ENCODE results near the gene MRPL32.
A peak's percentile ranks its signal among the peaks of the same experiment; 100 is the strongest.

Gene MRPL32

GRCh38 chr7:42961170-42961569, 29.0 kb downstream of the MRPL32 start:
- H3K4me1 ChIP-seq (ENCODE audit: control insufficient read depth in 2 of 2, insufficient read depth in 2 of 2, low read length in 2 of 2), result no peaks in the 10 kb centered on the region
- no peak overlapping the region for H3K27ac ChIP-seq (ENCODE audit: low read depth in 2 of 2, low read length in 2 of 2)
- H3K9ac ChIP-seq (ENCODE audit: low read depth in 1 of 2, low read length in 2 of 2), result no peak overlapping the region
- H3K27me3 ChIP-seq (ENCODE audit: control insufficient read depth in 2 of 2, insufficient read depth in 2 of 2, low read length in 2 of 2), result no peaks in the 10 kb centered on the region
- H3K4me3 ChIP-seq (ENCODE audit: low read length in 2 of 2), result no peak overlapping the region
- no peaks in the 10 kb centered on the region for H3K36me3 ChIP-seq (ENCODE audit: control insufficient read depth in 2 of 2, insufficient read depth in 2 of 2, low read length in 2 of 2)
- no peaks in the 10 kb centered on the region for H3K9me3 ChIP-seq (ENCODE audit: control insufficient read depth in 2 of 2, low read length in 2 of 2)

GRCh38 chr7:42964293-42964692, 32.1 kb downstream of the MRPL32 start:
- Histone ChIP-seq H3K9ac (ENCODE audit: low read depth in 1 of 2, low read length in 2 of 2) (no peak overlapping the region), H3K4me1 (ENCODE audit: control insufficient read depth in 2 of 2, insufficient read depth in 2 of 2, low read length in 2 of 2) (no peaks in the 10 kb centered on the region), H3K9me3 (ENCODE audit: control insufficient read depth in 2 of 2, low read length in 2 of 2) (no peaks in the 10 kb centered on the region), H3K36me3 (ENCODE audit: control insufficient read depth in 2 of 2, insufficient read depth in 2 of 2, low read length in 2 of 2) (no peaks in the 10 kb centered on the region), H3K4me3 (ENCODE audit: low read length in 2 of 2) (no peak overlapping the region), H3K27ac (ENCODE audit: low read depth in 2 of 2, low read length in 2 of 2) (no peak overlapping the region), H3K27me3 (ENCODE audit: control insufficient read depth in 2 of 2, insufficient read depth in 2 of 2, low read length in 2 of 2) (no peaks in the 10 kb centered on the region)

DNA sequence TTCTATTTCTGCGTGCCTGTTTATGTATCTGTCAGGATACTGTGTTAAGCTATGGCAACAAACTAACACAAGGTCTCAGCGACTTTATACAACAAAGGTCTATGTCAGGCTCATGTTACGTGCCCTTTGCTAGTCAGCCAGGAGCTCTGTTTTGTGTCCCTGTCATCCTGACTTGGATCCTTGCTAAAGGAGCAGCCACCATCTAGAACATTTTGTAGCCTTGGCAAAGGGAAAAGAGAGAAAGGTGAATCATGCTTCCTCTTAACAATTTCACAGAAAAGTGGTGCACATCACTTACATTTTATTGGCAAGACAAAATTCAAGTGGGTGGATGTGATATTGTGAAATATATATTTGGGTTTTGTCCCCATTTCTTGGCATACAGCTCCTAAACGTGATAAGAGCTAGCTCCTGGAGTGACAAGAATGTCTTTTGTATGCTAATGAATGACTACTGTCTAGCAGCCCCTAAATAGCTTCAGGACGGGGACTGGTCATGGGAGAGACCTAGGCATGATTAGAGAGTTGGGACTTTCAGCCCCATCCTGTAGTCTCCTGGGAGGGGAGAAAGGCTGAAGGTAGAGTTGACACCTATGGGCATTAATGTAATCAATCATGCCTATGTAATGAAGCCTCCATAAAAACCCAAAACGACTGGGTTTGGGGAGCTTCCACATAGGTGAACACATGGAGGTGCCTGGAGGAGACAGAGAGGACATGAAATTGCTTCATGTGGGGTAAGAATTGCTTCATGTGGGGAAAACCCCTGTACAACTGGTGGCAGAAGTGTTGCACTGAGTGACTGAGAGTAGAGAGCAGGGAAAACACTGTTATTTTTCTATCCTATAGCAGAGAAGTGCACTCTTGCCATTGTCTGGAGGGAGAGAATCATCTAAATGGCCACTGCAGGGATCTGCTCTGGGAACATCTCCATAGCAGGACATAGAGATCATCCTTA, 33.0 kb downstream of the MRPL32 start:
- Histone ChIP-seq H3K4me1 (ENCODE audit: control insufficient read depth in 2 of 2, insufficient read depth in 2 of 2, low read length in 2 of 2) (no peaks in the 10 kb centered on the region), H3K9ac (ENCODE audit: low read depth in 1 of 2, low read length in 2 of 2) (no peak overlapping the region), H3K9me3 (ENCODE audit: control insufficient read depth in 2 of 2, low read length in 2 of 2) (no peaks in the 10 kb centered on the region), H3K27ac (ENCODE audit: low read depth in 2 of 2, low read length in 2 of 2) (no peak overlapping the region), H3K4me3 (ENCODE audit: low read length in 2 of 2) (no peak overlapping the region), H3K36me3 (ENCODE audit: control insufficient read depth in 2 of 2, insufficient read depth in 2 of 2, low read length in 2 of 2) (no peaks in the 10 kb centered on the region), H3K27me3 (ENCODE audit: control insufficient read depth in 2 of 2, insufficient read depth in 2 of 2, low read length in 2 of 2) (no peaks in the 10 kb centered on the region)

DNA sequence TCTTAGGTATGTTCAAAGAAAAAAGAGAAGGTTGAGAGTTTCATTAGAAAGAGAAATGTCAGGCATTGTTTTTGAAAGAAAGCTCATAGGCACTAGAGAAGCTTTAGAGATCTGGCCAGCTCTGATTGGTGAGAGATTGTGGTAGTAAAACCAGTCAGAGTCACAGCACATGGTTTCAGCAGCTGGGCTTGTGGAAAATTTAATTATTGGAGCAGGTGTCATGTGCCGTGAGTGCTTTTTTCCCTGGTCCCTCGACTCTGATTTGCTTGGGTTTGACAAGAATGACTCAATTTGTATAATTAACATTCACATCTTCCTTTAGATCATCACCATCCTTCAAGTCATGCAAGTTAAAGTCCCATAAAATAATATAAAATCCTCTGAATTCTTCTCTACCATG, 35.2 kb downstream of the MRPL32 start:
- Histone ChIP-seq H3K4me3 (ENCODE audit: low read length in 2 of 2) (no peak overlapping the region), H3K4me1 (ENCODE audit: control insufficient read depth in 2 of 2, insufficient read depth in 2 of 2, low read length in 2 of 2) (no peaks in the 10 kb centered on the region), H3K27ac (ENCODE audit: low read depth in 2 of 2, low read length in 2 of 2) (no peak overlapping the region), H3K36me3 (ENCODE audit: control insufficient read depth in 2 of 2, insufficient read depth in 2 of 2, low read length in 2 of 2) (no peaks in the 10 kb centered on the region), H3K27me3 (ENCODE audit: control insufficient read depth in 2 of 2, insufficient read depth in 2 of 2, low read length in 2 of 2) (no peaks in the 10 kb centered on the region), H3K9ac (ENCODE audit: low read depth in 1 of 2, low read length in 2 of 2) (no peak overlapping the region), H3K9me3 (ENCODE audit: control insufficient read depth in 2 of 2, low read length in 2 of 2) (no peaks in the 10 kb centered on the region)

DNA sequence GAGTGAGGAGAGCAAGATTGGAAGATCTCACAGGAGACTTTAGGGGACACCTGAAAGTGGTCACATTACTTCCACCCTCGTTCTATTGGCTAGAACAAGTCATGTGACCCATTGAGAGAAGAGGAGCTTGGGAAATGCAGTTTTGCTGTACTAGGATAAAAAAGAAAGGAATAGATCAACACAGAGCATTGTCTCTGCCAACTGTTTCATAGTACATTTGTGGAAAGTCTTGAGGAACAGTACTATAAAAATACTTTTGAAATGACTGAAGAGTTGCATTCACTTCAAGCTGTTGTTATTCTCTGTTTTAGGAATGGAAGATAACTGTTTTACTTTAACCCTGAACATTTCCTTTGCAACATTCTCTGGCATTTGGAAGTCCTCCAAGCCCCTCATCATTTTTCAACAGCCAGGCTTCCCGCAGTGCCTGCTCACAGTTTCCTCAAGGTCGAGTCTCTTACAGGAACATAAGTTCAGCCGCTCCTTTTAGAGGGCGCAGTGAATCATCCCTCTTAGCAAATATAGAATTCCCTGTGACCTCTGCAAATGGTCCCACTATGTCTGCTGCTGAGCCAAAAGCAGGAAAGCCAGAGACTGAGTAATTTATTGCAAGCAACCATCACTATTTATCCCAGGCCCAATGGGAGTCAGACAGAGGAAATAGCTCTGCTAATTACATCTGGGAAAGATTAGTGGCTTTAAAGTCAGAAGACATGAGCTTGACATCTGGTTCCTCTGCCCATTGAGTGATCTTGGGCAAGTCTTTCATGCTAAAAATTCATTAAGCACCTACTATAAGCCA, 40.7 kb downstream of the MRPL32 start:
- H3K9ac ChIP-seq (ENCODE audit: low read depth in 1 of 2, low read length in 2 of 2), result no peak overlapping the region
- H3K27me3 ChIP-seq (ENCODE audit: control insufficient read depth in 2 of 2, insufficient read depth in 2 of 2, low read length in 2 of 2), result no peaks in the 10 kb centered on the region
- H3K4me1 ChIP-seq (ENCODE audit: control insufficient read depth in 2 of 2, insufficient read depth in 2 of 2, low read length in 2 of 2), result peaks cover 0 to 2% of the 10 kb centered on the region in 2 donors
- H3K4me3 ChIP-seq (ENCODE audit: low read length in 2 of 2), result no peak overlapping the region
- H3K27ac ChIP-seq (ENCODE audit: low read depth in 2 of 2, low read length in 2 of 2), result peak overlapping the region; percentile 7 to 41
- H3K36me3 ChIP-seq (ENCODE audit: control insufficient read depth in 2 of 2, insufficient read depth in 2 of 2, low read length in 2 of 2), result no peaks in the 10 kb centered on the region
- no peaks in the 10 kb centered on the region for H3K9me3 ChIP-seq (ENCODE audit: control insufficient read depth in 2 of 2, low read length in 2 of 2)

GRCh38 chr7:42976371-42976770, 44.2 kb downstream of the MRPL32 start:
- Histone ChIP-seq H3K4me3 (ENCODE audit: low read length in 2 of 2) (no peak overlapping the region), H3K27ac (ENCODE audit: low read depth in 2 of 2, low read length in 2 of 2) (no peak overlapping the region), H3K4me1 (ENCODE audit: control insufficient read depth in 2 of 2, insufficient read depth in 2 of 2, low read length in 2 of 2) (peaks cover 0 to 2% of the 10 kb centered on the region in 2 donors), H3K36me3 (ENCODE audit: control insufficient read depth in 2 of 2, insufficient read depth in 2 of 2, low read length in 2 of 2) (no peaks in the 10 kb centered on the region), H3K27me3 (ENCODE audit: control insufficient read depth in 2 of 2, insufficient read depth in 2 of 2, low read length in 2 of 2) (no peaks in the 10 kb centered on the region), H3K9ac (ENCODE audit: low read depth in 1 of 2, low read length in 2 of 2) (no peak overlapping the region), H3K9me3 (ENCODE audit: control insufficient read depth in 2 of 2, low read length in 2 of 2) (no peaks in the 10 kb centered on the region)

DNA sequence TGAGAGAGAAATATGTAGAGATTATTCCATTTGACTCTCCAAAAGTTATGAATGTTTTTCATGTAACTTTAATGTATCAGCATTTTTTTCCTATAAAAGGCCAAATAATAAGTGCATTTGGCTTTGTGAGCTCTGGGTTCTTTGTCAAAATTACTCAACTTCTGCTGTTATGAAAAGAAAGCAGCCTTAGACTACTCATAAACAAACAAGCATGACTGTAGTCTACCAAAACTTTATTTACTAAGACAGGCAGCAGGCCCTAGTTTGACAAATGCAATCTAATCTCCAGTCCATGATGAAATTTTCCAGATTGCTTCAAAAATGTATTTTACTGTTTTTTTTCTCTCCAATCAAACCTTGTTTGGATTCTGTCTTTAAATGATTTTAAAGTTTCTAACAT, 46.3 kb downstream of the MRPL32 start:
- Histone ChIP-seq H3K27ac (ENCODE audit: low read depth in 2 of 2, low read length in 2 of 2) (no peak overlapping the region), H3K36me3 (ENCODE audit: control insufficient read depth in 2 of 2, insufficient read depth in 2 of 2, low read length in 2 of 2) (no peaks in the 10 kb centered on the region), H3K4me1 (ENCODE audit: control insufficient read depth in 2 of 2, insufficient read depth in 2 of 2, low read length in 2 of 2) (no peaks in the 10 kb centered on the region)

GRCh38 chr7:42980084-42980483, 47.9 kb downstream of the MRPL32 start:
- no peaks in the 10 kb centered on the region for H3K27me3 ChIP-seq (ENCODE audit: control insufficient read depth in 2 of 2, insufficient read depth in 2 of 2, low read length in 2 of 2)
- H3K36me3 ChIP-seq (ENCODE audit: control insufficient read depth in 2 of 2, insufficient read depth in 2 of 2, low read length in 2 of 2), result no peaks in the 10 kb centered on the region
- no peaks in the 10 kb centered on the region for H3K4me1 ChIP-seq (ENCODE audit: control insufficient read depth in 2 of 2, insufficient read depth in 2 of 2, low read length in 2 of 2)
- no peaks in the 10 kb centered on the region for H3K9me3 ChIP-seq (ENCODE audit: control insufficient read depth in 2 of 2, low read length in 2 of 2)
- H3K9ac ChIP-seq (ENCODE audit: low read depth in 1 of 2, low read length in 2 of 2), result no peak overlapping the region
- no peak overlapping the region for H3K4me3 ChIP-seq (ENCODE audit: low read length in 2 of 2)
- no peak overlapping the region for H3K27ac ChIP-seq (ENCODE audit: low read depth in 2 of 2, low read length in 2 of 2)

More for the DNA sequence above, 46.3 kb downstream of the MRPL32 start:
- no peaks in the 10 kb centered on the region for H3K9me3 ChIP-seq (ENCODE audit: control insufficient read depth in 2 of 2, low read length in 2 of 2)
- H3K27me3 ChIP-seq (ENCODE audit: control insufficient read depth in 2 of 2, insufficient read depth in 2 of 2, low read length in 2 of 2), result no peaks in the 10 kb centered on the region
- no peak overlapping the region for H3K4me3 ChIP-seq (ENCODE audit: low read length in 2 of 2)
- H3K9ac ChIP-seq (ENCODE audit: low read depth in 1 of 2, low read length in 2 of 2), result no peak overlapping the region

DNA sequence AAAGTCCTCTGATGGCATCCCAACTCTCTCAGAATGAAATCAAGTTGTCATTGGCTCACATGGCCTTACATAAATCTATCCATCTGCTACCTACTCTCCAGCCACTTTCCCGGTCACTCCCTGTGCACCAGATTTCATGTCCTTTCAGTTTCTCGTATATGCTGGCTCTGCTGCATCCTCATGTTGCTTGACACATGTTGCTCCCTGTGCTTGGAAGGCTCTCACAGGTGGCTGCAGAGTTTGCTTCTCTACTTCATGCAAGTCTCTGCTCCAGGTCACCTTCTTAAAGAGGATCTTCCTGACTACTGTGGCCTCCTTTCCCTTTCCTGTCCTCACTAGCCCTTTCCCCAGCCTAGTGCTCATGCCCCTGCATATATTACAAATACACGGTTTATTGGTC, 48.3 kb downstream of the MRPL32 start:
- Histone ChIP-seq H3K27ac (ENCODE audit: low read depth in 2 of 2, low read length in 2 of 2) (no peak overlapping the region), H3K27me3 (ENCODE audit: control insufficient read depth in 2 of 2, insufficient read depth in 2 of 2, low read length in 2 of 2) (no peaks in the 10 kb centered on the region), H3K36me3 (ENCODE audit: control insufficient read depth in 2 of 2, insufficient read depth in 2 of 2, low read length in 2 of 2) (no peaks in the 10 kb centered on the region), H3K9me3 (ENCODE audit: control insufficient read depth in 2 of 2, low read length in 2 of 2) (no peaks in the 10 kb centered on the region), H3K9ac (ENCODE audit: low read depth in 1 of 2, low read length in 2 of 2) (no peak overlapping the region), H3K4me3 (ENCODE audit: low read length in 2 of 2) (no peak overlapping the region), H3K4me1 (ENCODE audit: control insufficient read depth in 2 of 2, insufficient read depth in 2 of 2, low read length in 2 of 2) (no peaks in the 10 kb centered on the region)

- no peaks in the 10 kb centered on the region for H3K9me3 ChIP-seq (ENCODE audit: control insufficient read depth in 2 of 2, low read length in 2 of 2)
- H3K9ac ChIP-seq (ENCODE audit: low read depth in 1 of 2, low read length in 2 of 2), result no peak overlapping the region
- H3K36me3 ChIP-seq (ENCODE audit: control insufficient read depth in 2 of 2, insufficient read depth in 2 of 2, low read length in 2 of 2), result no peaks in the 10 kb centered on the region
- no peaks in the 10 kb centered on the region for H3K27me3 ChIP-seq (ENCODE audit: control insufficient read depth in 2 of 2, insufficient read depth in 2 of 2, low read length in 2 of 2)
- no peak overlapping the region for H3K27ac ChIP-seq (ENCODE audit: low read depth in 2 of 2, low read length in 2 of 2)
- no peaks in the 10 kb centered on the region for H3K4me1 ChIP-seq (ENCODE audit: control insufficient read depth in 2 of 2, insufficient read depth in 2 of 2, low read length in 2 of 2)
- H3K4me3 ChIP-seq (ENCODE audit: low read length in 2 of 2), result no peak overlapping the region
These were observed 49.4 kb downstream of the MRPL32 start for GRCh38 chr7:42981601-42982000.

Data from mucosa of rectum (tissue), 2 donors.